HepG2 (cell line): Measurements from ENCODE around the gene C21orf58. TPM values are rescaled to one million over a fixed set of nuclear protein-coding genes. Genes with fewer than 3 reads are reported as not detected.

Source experiments
- BORCS8-MEF2B ChIP-seq: sonication (generic); formaldehyde crosslinking; IDR thresholded peaks from 2 replicates; pipeline ENCODE4 v1.8.0; 2022; ENCODE audit warnings: mild to moderate bottlenecking, missing genetic modification reagents
- DR1 ChIP-seq: sonication (generic); formaldehyde crosslinking; IDR thresholded peaks from 2 replicates; pipeline ENCODE4 v1.8.0; 2021; ENCODE audit warnings: mild to moderate bottlenecking, missing genetic modification reagents, inconsistent platforms
- EHMT2 ChIP-seq: fragments of 200-600 bp; sonication (generic); IDR thresholded peaks from 2 replicates; pipeline ENCODE4 v1.7.0; 2017; ENCODE audit warnings: antibody characterized with exemption, low read depth, low read length, borderline replicate concordance
- HHEX ChIP-seq: IDR thresholded peaks from 2 replicates; pipeline ENCODE4 v1.6.1; 2016; ENCODE audit warnings: control low read depth
- ISX ChIP-seq: sonication (generic); formaldehyde crosslinking; conservative IDR thresholded peaks from 2 replicates; pipeline ENCODE4 v1.5.0; 2020; ENCODE audit warnings: missing genetic modification reagents
- KDM3A ChIP-seq: IDR thresholded peaks from 2 replicates; pipeline ENCODE4 v1.6.1; 2018; ENCODE audit warnings: low read depth, missing compliant biosample characterization
- MED13 ChIP-seq: sonication (generic); formaldehyde crosslinking; IDR thresholded peaks from 2 replicates; pipeline ENCODE4 v1.5.0; 2020; ENCODE audit warnings: missing genetic modification reagents
- NONO ChIP-seq, 2 experiments: fragments of 450-650 bp in 1 of 2; sonication (generic) in 1 of 2; formaldehyde crosslinking in 1 of 2; IDR thresholded peaks in 1 of 2; conservative IDR thresholded peaks in 1 of 2; 2 replicates each; pipeline versions ENCODE4 v1.6.1 to v1.8.0; 2017 to 2022; ENCODE audit warnings: mild to moderate bottlenecking in 1 of 2, missing genetic modification reagents in 1 of 2, moderate library complexity in 1 of 2
- NR2C2 ChIP-seq: sonication (generic); formaldehyde crosslinking; IDR thresholded peaks from 2 replicates; pipeline ENCODE4 v1.4.0; 2020; ENCODE audit warnings: missing genetic modification reagents, mild to moderate bottlenecking, moderate library complexity, borderline replicate concordance
- PLRG1 ChIP-seq: fragments of 450-650 bp; conservative IDR thresholded peaks from 2 replicates; pipeline ENCODE4 v1.6.1; 2016
- PRPF4 ChIP-seq: fragments of 200-400 bp; formaldehyde crosslinking; IDR thresholded peaks from 2 replicates; pipeline ENCODE4 v1.6.1; 2016; ENCODE audit warnings: low read length, low read depth; ENCODE audit not compliant: poor library complexity, severe bottlenecking
- RFX1 ChIP-seq: fragments of 450-650 bp; IDR thresholded peaks from 2 replicates; pipeline ENCODE4 v1.6.1; 2017
- SYNCRIP ChIP-seq: fragments of 200-400 bp; formaldehyde crosslinking; IDR thresholded peaks from 2 replicates; pipeline ENCODE4 v1.6.1; 2018; ENCODE audit warnings: mild to moderate bottlenecking, low read depth, low read length; ENCODE audit not compliant: insufficient read depth
- TEAD3 ChIP-seq: optimal IDR thresholded peaks from 2 replicates; pipeline ENCODE3; 2016; ENCODE audit warnings: borderline replicate concordance
- ZNF274 ChIP-seq: sonication (generic); formaldehyde crosslinking; IDR thresholded peaks from 2 replicates; pipeline ENCODE4 v1.5.1; 2020; ENCODE audit warnings: mild to moderate bottlenecking, missing genetic modification reagents
- ZSCAN30 ChIP-seq: sonication (generic); formaldehyde crosslinking; IDR thresholded peaks from 2 replicates; pipeline ENCODE4 v1.5.0; 2020; ENCODE audit warnings: mild to moderate bottlenecking, missing genetic modification reagents
- polyA plus RNA-seq, 8 experiments: library from polyadenylated mRNA; depleted of rRNA in 3 of 8; stranded (reverse) in 7 of 8; unstranded in 1 of 8; fragments of >200 nt; fragmentation: Illumina TruSeq in 4 of 8; extraction: Trizol in 4 of 8; gene quantifications; 2 replicates each; pipeline versions ENCODE4 v1.2.1 to v1.2.3, GENCODE V29; 2011 to 2016; ENCODE audit warnings: low read depth in 4 of 8, missing spikeins in 1 of 8, mixed read lengths in 1 of 8; ENCODE audit not compliant: insufficient read depth in 1 of 8
- total RNA-seq, 5 experiments: library from RNA; depleted of rRNA; stranded (reverse); fragments of >200 nt; fragmentation: Illumina TruSeq; extraction: Trizol; gene quantifications; 2 replicates each; pipeline ENCODE4 v1.2.3, GENCODE V29; 2016; ENCODE audit warnings: low read depth in 1 of 5
- TF ChIP-seq, protein P1 (sequence below): sonication (generic); formaldehyde crosslinking; IDR thresholded peaks from 2 replicates; pipeline ENCODE4 v1.5.1; 2020; ENCODE audit warnings: mild to moderate bottlenecking, missing genetic modification reagents, moderate library complexity
- TF ChIP-seq, protein P2 (sequence below): sonication (generic); formaldehyde crosslinking; IDR thresholded peaks from 2 replicates; pipeline ENCODE4 v1.4.0; 2020; ENCODE audit warnings: low read depth, mild to moderate bottlenecking, missing genetic modification reagents
- TF ChIP-seq, protein P3 (sequence below): sonication (generic); formaldehyde crosslinking; IDR thresholded peaks from 2 replicates; pipeline ENCODE4 v1.5.0; 2020; ENCODE audit warnings: mild to moderate bottlenecking, missing genetic modification reagents
- TF ChIP-seq, protein P4 (sequence below): sonication (generic); formaldehyde crosslinking; IDR thresholded peaks from 2 replicates; pipeline ENCODE4 v1.9.0; 2022; ENCODE audit warnings: low read depth, missing genetic modification reagents

C21orf58 gene
- total and polyA plus RNA-seq, 2 of the 13 experiments (the other 11 are each of a cell fraction or from before 2014, with no cell fraction given), result 3.5 to 6.8 TPM

DNA sequence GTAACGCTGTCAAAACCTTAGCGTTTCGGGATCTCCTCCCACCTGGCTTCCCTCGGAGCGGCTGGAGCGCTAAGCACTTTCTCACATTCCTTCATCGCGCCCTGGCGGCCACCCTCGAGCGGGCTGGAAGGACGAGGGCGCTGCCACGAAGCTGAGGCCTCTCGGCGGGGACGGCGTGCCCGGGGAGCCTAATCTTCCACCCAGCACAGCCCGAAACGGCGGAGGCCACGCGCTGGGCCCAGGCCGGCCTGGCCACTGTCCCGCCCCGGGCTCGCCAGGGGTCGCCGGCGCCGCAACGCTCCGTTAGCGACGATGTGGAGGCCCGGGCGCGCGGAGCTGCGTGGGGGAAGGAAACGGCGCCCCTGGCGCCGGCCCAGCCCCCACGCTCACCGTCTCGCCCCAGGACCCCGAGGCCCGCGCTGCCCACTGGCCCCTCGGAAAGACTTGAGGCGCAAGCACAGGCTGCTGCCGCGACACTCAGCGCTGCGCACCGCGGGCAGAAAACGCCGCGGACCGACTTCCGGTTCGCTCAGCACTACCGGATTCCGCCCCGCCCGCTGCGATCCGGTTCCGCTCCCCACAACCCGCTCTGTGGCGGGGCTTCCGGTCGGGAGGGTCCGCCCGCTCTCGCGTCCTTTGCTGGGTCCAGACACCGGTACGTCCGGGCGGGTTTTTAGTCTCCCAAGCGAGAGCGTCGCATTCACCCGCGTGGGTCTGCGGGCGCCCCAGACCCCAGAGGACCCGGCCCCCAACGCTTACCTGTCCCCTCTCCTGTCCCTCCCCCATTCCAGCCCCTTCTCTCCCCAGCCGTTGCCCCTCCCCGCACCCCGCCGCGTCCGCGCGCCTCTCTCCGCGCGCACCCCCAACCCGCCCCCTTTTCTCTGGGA is 37.7 kb downstream of the C21orf58 start, which contains the start of gene YBEY (continued):
- TF ChIP-seq KDM3A (CRISPR knock-in tag) (peak; percentile 79; the same call in 1 of the 2 replicates), NR2C2 (CRISPR knock-in tag) (peak; percentile 77), SYNCRIP (no peak), ZSCAN30 (CRISPR knock-in tag) (no peak), RFX1 (no peak), PLRG1 (no peak), PRPF4 (no peak), BORCS8-MEF2B (CRISPR knock-in tag) (peak; percentile 97), NONO (IDR thresholded peaks at IDR 0.05) (no peak), NONO (CRISPR knock-in tag; conservative IDR thresholded peaks at IDR 0.05) (peak; percentile 93), TEAD3 (CRISPR knock-in tag) (peak; percentile 87), ZNF274 (peak; percentile 93), MED13 (CRISPR knock-in tag) (no peak; the same call in 1 of the 2 replicates), HHEX (no peak), DR1 (CRISPR knock-in tag) (0 out of 2 replicates have a peak, but pooled peaks have one; percentile 54), EHMT2 (no peak), ISX (CRISPR knock-in tag) (no peak)
- TF ChIP-seq, protein P1, sequence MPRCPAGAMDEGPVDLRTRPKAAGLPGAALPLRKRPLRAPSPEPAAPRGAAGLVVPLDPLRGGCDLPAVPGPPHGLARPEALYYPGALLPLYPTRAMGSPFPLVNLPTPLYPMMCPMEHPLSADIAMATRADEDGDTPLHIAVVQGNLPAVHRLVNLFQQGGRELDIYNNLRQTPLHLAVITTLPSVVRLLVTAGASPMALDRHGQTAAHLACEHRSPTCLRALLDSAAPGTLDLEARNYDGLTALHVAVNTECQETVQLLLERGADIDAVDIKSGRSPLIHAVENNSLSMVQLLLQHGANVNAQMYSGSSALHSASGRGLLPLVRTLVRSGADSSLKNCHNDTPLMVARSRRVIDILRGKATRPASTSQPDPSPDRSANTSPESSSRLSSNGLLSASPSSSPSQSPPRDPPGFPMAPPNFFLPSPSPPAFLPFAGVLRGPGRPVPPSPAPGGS (CRISPR knock-in tag), result peak; percentile 96; the same call in 1 of the 2 replicates
- TF ChIP-seq, protein P2, sequence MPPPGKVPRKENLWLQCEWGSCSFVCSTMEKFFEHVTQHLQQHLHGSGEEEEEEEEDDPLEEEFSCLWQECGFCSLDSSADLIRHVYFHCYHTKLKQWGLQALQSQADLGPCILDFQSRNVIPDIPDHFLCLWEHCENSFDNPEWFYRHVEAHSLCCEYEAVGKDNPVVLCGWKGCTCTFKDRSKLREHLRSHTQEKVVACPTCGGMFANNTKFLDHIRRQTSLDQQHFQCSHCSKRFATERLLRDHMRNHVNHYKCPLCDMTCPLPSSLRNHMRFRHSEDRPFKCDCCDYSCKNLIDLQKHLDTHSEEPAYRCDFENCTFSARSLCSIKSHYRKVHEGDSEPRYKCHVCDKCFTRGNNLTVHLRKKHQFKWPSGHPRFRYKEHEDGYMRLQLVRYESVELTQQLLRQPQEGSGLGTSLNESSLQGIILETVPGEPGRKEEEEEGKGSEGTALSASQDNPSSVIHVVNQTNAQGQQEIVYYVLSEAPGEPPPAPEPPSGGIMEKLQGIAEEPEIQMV (CRISPR knock-in tag), result 0 out of 2 replicates have a peak, but pooled peaks have one; percentile 10
- TF ChIP-seq, protein P3, sequence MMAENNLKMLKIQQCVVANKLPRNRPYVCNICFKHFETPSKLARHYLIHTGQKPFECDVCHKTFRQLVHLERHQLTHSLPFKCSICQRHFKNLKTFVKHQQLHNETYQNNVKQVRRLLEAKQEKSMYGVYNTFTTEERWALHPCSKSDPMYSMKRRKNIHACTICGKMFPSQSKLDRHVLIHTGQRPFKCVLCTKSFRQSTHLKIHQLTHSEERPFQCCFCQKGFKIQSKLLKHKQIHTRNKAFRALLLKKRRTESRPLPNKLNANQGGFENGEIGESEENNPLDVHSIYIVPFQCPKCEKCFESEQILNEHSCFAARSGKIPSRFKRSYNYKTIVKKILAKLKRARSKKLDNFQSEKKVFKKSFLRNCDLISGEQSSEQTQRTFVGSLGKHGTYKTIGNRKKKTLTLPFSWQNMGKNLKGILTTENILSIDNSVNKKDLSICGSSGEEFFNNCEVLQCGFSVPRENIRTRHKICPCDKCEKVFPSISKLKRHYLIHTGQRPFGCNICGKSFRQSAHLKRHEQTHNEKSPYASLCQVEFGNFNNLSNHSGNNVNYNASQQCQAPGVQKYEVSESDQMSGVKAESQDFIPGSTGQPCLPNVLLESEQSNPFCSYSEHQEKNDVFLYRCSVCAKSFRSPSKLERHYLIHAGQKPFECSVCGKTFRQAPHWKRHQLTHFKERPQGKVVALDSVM, result peak; percentile 70
- TF ChIP-seq, protein P4, sequence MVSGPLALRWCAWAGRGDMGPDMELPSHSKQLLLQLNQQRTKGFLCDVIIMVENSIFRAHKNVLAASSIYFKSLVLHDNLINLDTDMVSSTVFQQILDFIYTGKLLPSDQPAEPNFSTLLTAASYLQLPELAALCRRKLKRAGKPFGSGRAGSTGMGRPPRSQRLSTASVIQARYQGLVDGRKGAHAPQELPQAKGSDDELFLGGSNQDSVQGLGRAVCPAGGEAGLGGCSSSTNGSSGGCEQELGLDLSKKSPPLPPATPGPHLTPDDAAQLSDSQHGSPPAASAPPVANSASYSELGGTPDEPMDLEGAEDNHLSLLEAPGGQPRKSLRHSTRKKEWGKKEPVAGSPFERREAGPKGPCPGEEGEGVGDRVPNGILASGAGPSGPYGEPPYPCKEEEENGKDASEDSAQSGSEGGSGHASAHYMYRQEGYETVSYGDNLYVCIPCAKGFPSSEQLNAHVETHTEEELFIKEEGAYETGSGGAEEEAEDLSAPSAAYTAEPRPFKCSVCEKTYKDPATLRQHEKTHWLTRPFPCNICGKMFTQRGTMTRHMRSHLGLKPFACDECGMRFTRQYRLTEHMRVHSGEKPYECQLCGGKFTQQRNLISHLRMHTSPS, result no peak
